Endodermal cell (in vitro differentiated cells): ENCODE data around the gene SLC35E4. TPM values are rescaled to one million over a fixed set of nuclear protein-coding genes. Genes with fewer than 3 reads are reported as not detected.
A peak's percentile ranks its signal among the peaks of the same experiment; 100 is the strongest.

Experiments
- DNase-seq: peaks from one replicate; pipeline ENCODE4 v3.0.0-alpha.2; 2017
- H3K27ac ChIP-seq: 2 replicates; pipeline ENCODE4 v1.5.1; 2013; ENCODE audit warnings: mild to moderate bottlenecking, low read depth, low read length, moderate library complexity
- H3K27me3 ChIP-seq: 2 replicates; pipeline ENCODE4 v1.6.1; 2013; ENCODE audit warnings: mild to moderate bottlenecking, low read length, moderate library complexity; ENCODE audit not compliant: insufficient read depth, control insufficient read depth, poor library complexity, severe bottlenecking
- H3K36me3 ChIP-seq: 2 replicates; pipeline ENCODE4 v1.7.0; 2013; ENCODE audit warnings: mild to moderate bottlenecking, low read length, moderate library complexity; ENCODE audit not compliant: control insufficient read depth, insufficient read depth
- H3K4me1 ChIP-seq: one replicate; pipeline ENCODE4 v1.7.0; 2013; ENCODE audit warnings: low read length; ENCODE audit not compliant: control insufficient read depth, insufficient read depth
- H3K4me3 ChIP-seq: 2 replicates; pipeline ENCODE4 v1.5.1; 2013; ENCODE audit warnings: mild to moderate bottlenecking, low read length, moderate library complexity
- H3K9ac ChIP-seq: 2 replicates; pipeline ENCODE4 v1.6.1; 2013; ENCODE audit warnings: mild to moderate bottlenecking, low read length, moderate library complexity; ENCODE audit not compliant: poor library complexity, severe bottlenecking; ENCODE audit errors: extremely low read depth
- H3K9me3 ChIP-seq: 2 replicates; pipeline ENCODE4 v1.6.1; 2013; ENCODE audit warnings: mild to moderate bottlenecking, low read length, moderate library complexity; ENCODE audit not compliant: control insufficient read depth
- H3K27ac Mint-ChIP-seq: 2 replicates; pipeline ENCODE4 v1.8.0; 2020; ENCODE audit warnings: mixed read lengths
- H3K27me3 Mint-ChIP-seq: 2 replicates; pipeline ENCODE4 v1.8.0; 2021; ENCODE audit warnings: mild to moderate bottlenecking, mixed read lengths; ENCODE audit not compliant: insufficient read depth
- H3K36me3 Mint-ChIP-seq: 2 replicates; pipeline ENCODE4 v1.8.0; 2020; ENCODE audit warnings: low read depth, mixed read lengths
- H3K4me1 Mint-ChIP-seq: 2 replicates; pipeline ENCODE4 v1.8.0; 2020; ENCODE audit warnings: mixed read lengths
- H3K4me3 Mint-ChIP-seq: 2 replicates; pipeline ENCODE4 v1.8.0; 2020; ENCODE audit warnings: mild to moderate bottlenecking, moderate library complexity, mixed read lengths
- H3K9me3 Mint-ChIP-seq: 2 replicates; pipeline ENCODE4 v1.8.0; 2020; ENCODE audit warnings: mild to moderate bottlenecking, mixed read lengths
- WGBS, 2 experiments: methylation state at CpG; one replicate each; pipeline versions ENCODE4 v1.1.5 to v1.1.7; 2013; ENCODE audit warnings: missing lambda C conversion rate in 2 of 2, mixed read lengths in 1 of 2; ENCODE audit not compliant: insufficient coverage in 1 of 2, insufficient read length in 1 of 2; 5-methylcytosine and 5-hydroxymethylcytosine counted together
- total RNA-seq, 2 donors: library from RNA; stranded (reverse); fragmentation: NEBNext Ultra II Directional in 1 of 2; extraction: Animal tissue kit (Norgen Biotek cat#: 25700) in 1 of 2; gene quantifications; 2 replicates in 1 of 2; 3 replicates in 1 of 2; pipeline ENCODE4 v1.2.1, GENCODE V29; 2021
- TF ChIP-seq, protein P1 (sequence below): fragments of 200-600 bp; sonication (generic); conservative IDR thresholded peaks from 2 replicates; pipeline ENCODE4 v1.5.0; 2021; ENCODE audit warnings: antibody characterized with exemption, mild to moderate bottlenecking

SLC35E4 gene
- total RNA-seq, 2 donors from 2014 or later: 2.3 to 3.9 TPM

DNA sequence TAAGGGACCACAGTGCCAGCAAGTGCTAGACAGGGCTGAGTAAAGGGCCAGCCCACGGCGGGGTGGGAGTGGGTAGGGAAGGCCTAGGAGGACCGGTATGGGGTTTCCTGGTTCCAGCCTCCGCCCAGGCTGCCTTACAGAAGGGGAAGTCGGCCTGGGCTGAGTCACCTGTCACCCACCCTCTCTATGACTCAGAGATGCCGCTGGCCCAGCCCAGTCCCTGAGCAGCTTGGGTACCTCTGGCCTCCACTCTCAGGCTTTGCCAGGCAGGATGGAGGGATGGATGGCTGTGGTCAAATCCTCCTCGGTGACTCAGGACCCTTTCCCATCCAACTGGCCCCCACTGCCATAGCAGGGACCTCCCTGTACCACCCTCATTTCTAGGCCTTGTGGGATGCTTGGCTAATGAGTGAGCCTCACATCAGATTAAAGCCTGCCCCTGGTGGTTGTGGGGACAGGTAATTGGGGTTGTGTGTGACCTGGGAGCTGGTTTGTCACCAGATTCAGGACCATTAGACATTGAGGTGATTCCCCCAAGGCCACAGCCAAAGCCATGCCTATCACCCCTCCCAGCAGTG is 13.9 kb downstream of the SLC35E4 start:
- peaks cover 2% of the 10 kb centered on the region for H3K36me3 Mint-ChIP-seq
- peaks cover 16% of the 10 kb centered on the region for H3K4me1 Mint-ChIP-seq
- no peaks in the 10 kb centered on the region for H3K9me3 Mint-ChIP-seq
- no peak overlapping the region for H3K27ac Mint-ChIP-seq
- H3K4me1 ChIP-seq: peaks cover 5% of the 10 kb centered on the region
- H3K4me3 ChIP-seq: no peak overlapping the region
- H3K9ac ChIP-seq: no peak overlapping the region
- WGBS, 2 experiments: 70 to 80% methylated on average over 1 to 7 of the region's 7 CpGs
- H3K27me3 ChIP-seq: no peaks in the 10 kb centered on the region
- TF ChIP-seq, protein P1, sequence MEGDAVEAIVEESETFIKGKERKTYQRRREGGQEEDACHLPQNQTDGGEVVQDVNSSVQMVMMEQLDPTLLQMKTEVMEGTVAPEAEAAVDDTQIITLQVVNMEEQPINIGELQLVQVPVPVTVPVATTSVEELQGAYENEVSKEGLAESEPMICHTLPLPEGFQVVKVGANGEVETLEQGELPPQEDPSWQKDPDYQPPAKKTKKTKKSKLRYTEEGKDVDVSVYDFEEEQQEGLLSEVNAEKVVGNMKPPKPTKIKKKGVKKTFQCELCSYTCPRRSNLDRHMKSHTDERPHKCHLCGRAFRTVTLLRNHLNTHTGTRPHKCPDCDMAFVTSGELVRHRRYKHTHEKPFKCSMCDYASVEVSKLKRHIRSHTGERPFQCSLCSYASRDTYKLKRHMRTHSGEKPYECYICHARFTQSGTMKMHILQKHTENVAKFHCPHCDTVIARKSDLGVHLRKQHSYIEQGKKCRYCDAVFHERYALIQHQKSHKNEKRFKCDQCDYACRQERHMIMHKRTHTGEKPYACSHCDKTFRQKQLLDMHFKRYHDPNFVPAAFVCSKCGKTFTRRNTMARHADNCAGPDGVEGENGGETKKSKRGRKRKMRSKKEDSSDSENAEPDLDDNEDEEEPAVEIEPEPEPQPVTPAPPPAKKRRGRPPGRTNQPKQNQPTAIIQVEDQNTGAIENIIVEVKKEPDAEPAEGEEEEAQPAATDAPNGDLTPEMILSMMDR: peak; percentile 33
- peak; percentile 73 for DNase-seq
- H3K4me3 Mint-ChIP-seq: no peak overlapping the region
- H3K36me3 ChIP-seq: no peaks in the 10 kb centered on the region
- H3K27me3 Mint-ChIP-seq: no peaks in the 10 kb centered on the region
- no peak overlapping the region for H3K27ac ChIP-seq
- H3K9me3 ChIP-seq: no peaks in the 10 kb centered on the region

DNA sequence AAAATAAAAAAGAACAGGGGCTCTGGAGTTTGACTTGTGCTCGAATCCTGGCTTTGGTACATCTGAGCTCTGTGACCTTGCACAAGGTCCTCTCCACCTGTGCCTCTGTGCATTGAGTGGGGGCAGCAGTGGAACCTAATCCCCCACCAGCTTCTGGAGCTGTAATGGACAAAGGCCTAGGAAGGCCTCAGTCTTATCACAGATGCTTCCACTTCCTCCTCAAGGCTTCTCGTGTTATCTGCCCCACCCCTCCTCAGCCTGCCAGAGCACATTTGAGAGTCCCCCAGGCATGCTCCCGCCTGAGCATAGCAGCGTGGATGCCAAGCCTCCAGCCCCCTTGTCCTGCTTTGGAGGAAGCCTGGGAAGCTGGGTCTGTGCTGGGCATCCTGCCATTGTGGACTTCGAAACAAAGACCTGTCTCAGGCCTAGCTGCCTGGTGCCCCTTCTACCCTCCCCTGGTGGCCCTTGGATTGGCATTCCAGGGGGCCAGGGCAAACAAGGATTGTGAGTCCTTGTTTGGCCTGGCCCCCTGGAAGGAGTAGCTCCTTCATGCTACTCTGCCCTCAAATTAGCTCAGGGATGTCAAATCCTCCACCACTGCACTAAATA is 15.0 kb downstream of the SLC35E4 start:
- Histone ChIP-seq H3K36me3 (no peaks in the 10 kb centered on the region), H3K27ac (no peak overlapping the region), H3K4me3 (no peak overlapping the region), H3K9ac (no peak overlapping the region), H3K4me1 (peaks cover 5% of the 10 kb centered on the region), H3K27me3 (no peaks in the 10 kb centered on the region), H3K9me3 (no peaks in the 10 kb centered on the region)
- Mint-ChIP-seq H3K9me3 (no peaks in the 10 kb centered on the region), H3K4me3 (no peak overlapping the region), H3K27me3 (no peaks in the 10 kb centered on the region), H3K27ac (peak overlapping the region; percentile 78), H3K36me3 (peaks cover 2% of the 10 kb centered on the region), H3K4me1 (peaks cover 19% of the 10 kb centered on the region)
- 85% methylated on average over 4 to 5 of the region's 5 CpGs for WGBS, 2 experiments
- no peak for DNase-seq
- TF ChIP-seq, protein P1: no peak

DNA sequence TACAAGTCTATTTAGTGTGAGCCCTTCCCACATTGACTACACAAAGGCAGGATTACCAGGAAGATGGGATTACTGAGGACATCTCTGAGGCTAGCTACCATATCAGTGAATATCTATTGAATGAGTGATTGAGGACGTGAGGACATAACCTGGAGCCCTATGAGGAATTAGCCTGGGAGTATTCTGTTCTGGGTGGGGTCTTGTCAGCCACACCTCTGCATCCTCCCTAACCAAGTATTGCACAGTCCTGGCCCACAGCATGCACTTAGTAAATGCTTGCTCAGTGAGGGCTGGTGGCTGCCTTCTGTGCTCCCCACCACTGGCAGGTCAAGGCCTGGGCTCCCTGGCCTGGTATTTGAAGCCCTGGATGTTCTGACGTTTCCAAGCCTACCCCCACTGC is 17.3 kb downstream of the SLC35E4 start:
- H3K4me3 Mint-ChIP-seq: no peak overlapping the region
- TF ChIP-seq, protein P1: no peak

More for the DNA sequence above, 17.3 kb downstream of the SLC35E4 start:
- Mint-ChIP-seq H3K27me3 (no peaks in the 10 kb centered on the region), H3K36me3 (peaks cover 2% of the 10 kb centered on the region), H3K4me1 (peaks cover 20% of the 10 kb centered on the region), H3K27ac (no peak overlapping the region), H3K9me3 (no peaks in the 10 kb centered on the region)
- Histone ChIP-seq H3K9me3 (no peaks in the 10 kb centered on the region), H3K9ac (no peak overlapping the region), H3K4me1 (peaks cover 5% of the 10 kb centered on the region), H3K27ac (no peak overlapping the region), H3K4me3 (no peak overlapping the region), H3K27me3 (no peaks in the 10 kb centered on the region), H3K36me3 (no peaks in the 10 kb centered on the region)
- WGBS, 2 experiments: 74 to 85% methylated on average over 2 of the region's 2 CpGs
- no peak for DNase-seq
